ENCODE data around the gene PTPN21. TPM values are rescaled to one million over a fixed set of nuclear protein-coding genes. Genes with fewer than 3 reads are reported as not detected.

PTPN21 gene
- polyA plus RNA-seq, 4 donors = 33.9 to 38.9 (median 36.7) TPM

Other genes starting within 250 kb of the PTPN21 start
- under 1 TPM; 0.16 to 0.29 (median 0.22) TPM for gene KCNK10, start 231.7 kb downstream of the PTPN21 start, polyA plus RNA-seq (ENCODE audit: insufficient read length in 4 of 4)
- 10 to 100 TPM; 24.1 to 29.4 (median 27.0) TPM for gene SPATA7, start 169.3 kb downstream of the PTPN21 start, polyA plus RNA-seq (ENCODE audit: insufficient read length in 4 of 4)
- gene ZC3H14, start 8.0 kb upstream of the PTPN21 start, polyA plus RNA-seq (ENCODE audit: insufficient read length in 4 of 4) = 100 to 1,000 TPM in 3 of 4 donors, 10 to 100 TPM in 1; 81.7 to 111 (median 105) TPM
- gene EML5, start 237.9 kb upstream of the PTPN21 start, polyA plus RNA-seq (ENCODE audit: insufficient read length in 4 of 4) = 1 to 10 TPM; 2.0 to 3.6 (median 2.7) TPM

All from right renal pelvis (tissue), 4 donors.